ENCODE measurements around the gene TSKS.
A peak's percentile ranks its signal among the peaks of the same experiment; 100 is the strongest.

Gene TSKS

DNA sequence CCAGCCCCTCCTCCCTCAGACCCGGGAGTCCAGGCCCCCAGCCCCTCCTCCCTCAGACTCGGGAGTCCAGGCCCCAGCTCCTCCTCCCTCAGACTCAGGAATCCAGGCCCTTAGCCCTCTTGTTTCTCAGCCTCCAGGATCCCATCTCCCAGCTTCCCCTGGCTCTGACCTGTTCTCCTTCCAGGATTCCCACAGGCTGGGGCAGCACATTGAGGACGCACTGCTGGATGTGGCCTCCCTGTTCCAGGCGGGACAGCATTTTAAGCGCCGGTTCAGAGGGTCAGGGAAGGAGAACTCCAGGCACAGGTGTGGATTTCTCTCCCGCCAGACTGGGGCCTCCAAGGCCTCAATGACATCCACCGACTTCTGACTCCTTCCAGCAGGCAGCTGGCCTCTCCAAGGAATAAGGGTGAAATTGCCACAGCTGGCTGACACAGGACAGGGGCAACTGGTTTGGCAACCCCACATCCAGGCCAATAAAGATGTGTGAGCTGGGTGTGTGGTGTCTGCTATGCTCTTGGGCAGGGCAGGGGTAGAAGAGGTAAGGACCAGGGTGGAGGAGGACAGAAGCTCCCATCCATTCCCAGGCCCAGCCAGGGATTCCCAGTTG lies 49.8 kb downstream of the TSKS start:
- no peak for DNase-seq

DNA sequence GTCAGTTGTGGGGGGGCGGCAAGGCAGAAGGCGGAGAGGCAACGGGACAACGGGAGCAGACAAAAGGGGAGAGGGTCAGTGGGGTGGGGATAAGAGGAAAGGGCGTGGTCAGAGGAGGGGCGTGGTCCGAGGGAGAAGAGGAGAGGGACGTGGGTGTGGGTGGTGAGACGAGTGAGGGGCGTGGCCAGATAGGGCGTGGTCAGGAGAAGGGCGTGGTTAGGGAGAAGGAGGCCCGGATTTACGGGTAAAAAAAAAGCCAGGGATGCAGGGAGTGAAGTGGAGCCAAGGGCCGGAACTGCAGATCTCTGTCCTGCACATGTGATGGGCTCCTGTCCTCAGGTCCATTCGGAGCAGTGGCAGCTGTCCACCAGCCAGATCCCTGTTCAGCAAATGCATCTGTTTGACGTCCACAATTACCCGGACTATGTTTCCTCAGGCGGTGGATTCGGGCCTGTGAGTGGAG lies 50.7 kb downstream of the TSKS start:
- peak in 1 of 4 experiments; percentile 17 for DNase-seq

- no peak for DNase-seq
These were observed 52.6 kb downstream of the TSKS start for GRCh38 chr19:49710372-49710951.

DNA sequence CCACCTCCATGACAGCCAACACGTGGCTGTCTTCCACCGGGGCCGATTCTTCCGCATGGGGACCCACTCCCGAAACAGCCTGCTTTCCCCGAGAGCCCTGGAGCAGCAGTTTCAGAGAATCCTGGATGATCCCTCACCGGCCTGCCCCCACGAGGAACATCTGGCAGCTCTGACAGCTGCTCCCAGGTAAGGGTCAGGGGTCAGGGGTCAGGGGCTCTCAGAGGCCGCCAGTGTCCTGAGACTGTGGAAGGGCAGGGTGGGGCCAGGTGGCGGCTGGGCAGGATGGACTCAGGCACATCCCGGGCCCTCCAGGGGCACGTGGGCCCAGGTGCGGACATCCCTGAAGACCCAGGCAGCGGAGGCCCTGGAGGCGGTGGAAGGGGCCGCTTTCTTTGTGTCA lies 57.2 kb downstream of the TSKS start:
- no peak for DNase-seq

- no peak for DNase-seq
These were observed 58.0 kb downstream of the TSKS start for GRCh38 chr19:49704888-49705642.

GRCh38 chr19:49701271-49701786 lies 61.8 kb downstream of the TSKS start:
- DNase-seq = no peak

GRCh38 chr19:49700563-49700962 lies 62.5 kb downstream of the TSKS start:
- DNase-seq = no peak

DNA sequence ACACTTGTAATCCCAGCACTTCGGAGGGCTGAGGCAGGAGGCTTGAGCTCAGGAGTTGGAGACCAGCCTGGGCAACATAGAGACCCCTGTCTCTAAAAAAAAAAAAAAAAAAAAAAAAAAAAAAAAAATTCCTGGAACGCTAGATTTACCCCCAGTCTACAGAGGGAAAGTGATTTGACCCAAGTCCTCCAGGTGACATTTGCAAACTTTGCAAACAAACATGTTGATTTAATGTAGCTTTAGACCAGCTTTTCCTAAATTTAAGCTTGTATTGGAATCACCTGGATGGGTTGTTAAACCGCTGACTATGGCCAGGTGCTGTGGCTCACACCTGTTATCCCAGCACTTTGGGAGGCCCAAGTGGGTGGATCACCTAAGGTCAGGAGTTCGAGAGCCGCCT lies 63.7 kb downstream of the TSKS start:
- no peak for DNase-seq

- no peak for DNase-seq
These were observed 66.2 kb downstream of the TSKS start for GRCh38 chr19:49696865-49697264.

DNA sequence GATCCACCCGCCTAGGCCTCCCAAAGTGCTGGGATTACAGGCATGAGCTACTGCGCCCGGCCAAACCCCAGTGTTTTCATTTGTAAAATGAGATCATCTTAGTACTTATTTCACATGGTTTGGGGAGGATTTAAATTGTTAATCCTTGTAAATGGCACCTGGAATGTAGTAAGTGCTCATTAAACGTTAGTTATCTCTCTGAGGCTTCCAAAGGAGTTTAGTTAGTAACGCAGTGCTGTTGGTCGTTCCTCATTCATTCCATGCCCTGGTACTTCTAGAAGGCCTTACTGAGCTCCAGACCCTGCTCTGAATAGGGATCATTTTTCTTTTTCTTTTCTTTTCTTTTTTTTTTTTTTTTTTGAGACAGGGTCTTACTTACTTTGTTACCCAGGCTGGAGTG lies 67.0 kb downstream of the TSKS start:
- DNase-seq = no peak

GRCh38 chr19:49692147-49692506 lies 71.0 kb downstream of the TSKS start:
- DNase-seq = no peak

DNA sequence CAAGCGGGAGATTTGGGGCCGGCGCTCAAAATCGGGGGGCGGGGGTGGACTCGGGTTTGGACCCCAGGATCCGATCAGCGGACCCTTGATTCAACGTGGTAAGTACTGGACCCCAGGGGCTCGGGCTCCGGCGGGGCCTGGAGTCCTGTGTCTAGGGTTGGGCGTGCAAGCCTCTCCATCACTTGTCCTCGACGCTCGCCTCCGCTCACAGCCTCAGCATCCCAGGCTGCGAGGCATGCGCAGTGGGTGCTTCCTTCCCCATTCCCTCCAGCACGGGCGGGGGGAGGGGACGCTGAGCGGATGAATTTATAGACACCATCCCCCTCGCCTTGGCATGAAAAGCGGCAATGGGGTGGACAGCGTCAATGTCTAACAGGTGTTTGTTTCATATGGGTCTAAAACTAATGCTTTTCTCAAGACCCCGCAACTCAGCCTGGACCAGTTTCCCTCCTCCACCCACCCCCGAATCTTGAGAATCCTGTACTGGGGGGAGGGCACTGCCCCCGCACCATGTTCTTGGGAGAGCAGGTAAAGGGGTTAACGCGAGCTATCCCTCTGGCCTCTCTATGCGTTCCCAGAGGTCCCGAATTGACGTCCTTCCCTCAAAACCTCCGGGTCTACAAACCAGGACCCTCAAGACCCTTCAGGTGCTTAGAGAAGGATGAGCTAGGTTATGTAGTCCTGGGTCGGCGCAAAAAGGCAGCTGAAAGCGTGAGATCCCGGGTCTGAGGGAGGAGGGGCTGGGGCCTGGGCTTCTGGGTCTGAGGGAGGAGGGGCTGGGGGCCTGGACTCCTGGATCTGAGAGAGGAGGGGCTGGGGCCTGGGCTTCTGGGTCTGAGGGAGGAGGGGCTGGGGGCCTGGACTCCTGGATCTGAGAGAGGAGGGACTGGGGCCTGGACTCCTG lies 71.6 kb downstream of the TSKS start:
- peak in 3 of 4 experiments; percentile 38 to 58 (median 50) for DNase-seq

- DNase-seq = peak in 2 of 4 experiments; percentile 25 to 30
These were observed 72.4 kb downstream of the TSKS start, which contains the start of gene CPT1C for GRCh38 chr19:49690656-49691242. Gene CPT1C (plus strand): TSS chr19:49691116. CDS start chr19:49692253, 1,137 bp downstream.

- DNase-seq = no peak
These were observed 72.9 kb downstream of the TSKS start for GRCh38 chr19:49690079-49690655.

Data from suppressor macrophage (primary cell).